ENCODE results near the gene DLX5. TPM values are rescaled to one million over a fixed set of nuclear protein-coding genes. Genes with fewer than 3 reads are reported as not detected.

DLX5 gene
- total and polyA plus RNA-seq, 9 of the 15 experiments (the other 6 are each of a cell fraction or from before 2014, with no cell fraction given): not detected

DNA sequence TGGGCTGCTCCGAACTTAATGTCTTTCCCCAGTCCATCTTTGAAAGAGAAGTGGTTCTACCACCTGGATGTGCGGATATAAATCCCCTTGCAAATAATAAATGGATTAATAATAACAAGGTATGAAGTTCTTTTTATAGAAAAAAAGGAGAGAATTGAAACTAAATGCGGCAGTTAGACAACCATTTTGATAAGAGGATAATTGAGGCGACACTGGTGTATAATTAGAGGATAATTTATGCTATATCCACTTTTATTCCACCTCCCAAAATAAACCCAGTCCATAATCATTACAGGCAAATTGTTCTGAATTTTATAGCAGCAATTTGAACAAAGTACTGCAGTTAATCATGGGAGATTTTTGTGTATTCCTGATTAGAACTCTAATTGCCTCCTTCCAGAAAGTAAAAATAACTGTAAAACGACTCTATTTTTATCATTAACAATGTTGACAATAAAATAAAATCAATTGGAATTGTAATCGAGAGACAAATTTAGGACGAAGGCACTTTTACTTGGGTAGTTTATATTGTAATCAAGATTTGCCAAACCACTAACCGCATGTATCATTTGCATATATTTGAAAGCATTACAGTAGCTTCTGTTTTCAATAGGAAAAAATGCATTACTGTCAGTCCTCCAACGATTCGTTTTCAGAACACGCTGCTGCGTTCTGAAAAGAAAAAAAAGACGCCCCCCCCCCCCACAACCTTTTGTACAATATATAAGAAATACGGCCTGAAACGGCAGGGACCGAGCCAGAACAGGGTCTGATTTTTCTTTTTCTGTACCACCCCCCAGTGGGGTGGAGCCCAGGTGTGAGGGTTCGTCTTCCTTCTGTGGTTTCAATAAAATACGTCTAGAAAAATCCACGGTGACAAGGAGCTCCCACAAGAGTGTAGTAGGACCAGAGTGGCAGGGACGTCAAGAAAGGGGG, 20.1 kb downstream of the DLX5 start:
- TF ChIP-seq, protein P1, sequence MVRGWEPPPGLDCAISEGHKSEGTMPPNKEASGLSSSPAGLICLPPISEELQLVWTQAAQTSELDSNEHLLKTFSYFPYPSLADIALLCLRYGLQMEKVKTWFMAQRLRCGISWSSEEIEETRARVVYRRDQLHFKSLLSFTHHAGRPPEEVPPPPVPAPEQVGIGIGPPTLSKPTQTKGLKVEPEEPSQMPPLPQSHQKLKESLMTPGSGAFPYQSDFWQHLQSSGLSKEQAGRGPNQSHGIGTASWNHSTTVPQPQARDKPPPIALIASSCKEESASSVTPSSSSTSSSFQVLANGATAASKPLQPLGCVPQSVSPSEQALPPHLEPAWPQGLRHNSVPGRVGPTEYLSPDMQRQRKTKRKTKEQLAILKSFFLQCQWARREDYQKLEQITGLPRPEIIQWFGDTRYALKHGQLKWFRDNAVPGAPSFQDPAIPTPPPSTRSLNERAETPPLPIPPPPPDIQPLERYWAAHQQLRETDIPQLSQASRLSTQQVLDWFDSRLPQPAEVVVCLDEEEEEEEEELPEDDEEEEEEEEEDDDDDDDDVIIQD (CRISPR knock-in tag; IDR thresholded peaks at IDR 0.05): no peak
- TF ChIP-seq PHF20 (IDR thresholded peaks at IDR 0.05; ENCODE audit: partially characterized antibody) (no peak), MAFK (IDR thresholded peaks at IDR 0.05; ENCODE audit: low read length) (no peak), STAT5B (CRISPR knock-in tag; IDR thresholded peaks at IDR 0.05) (no peak), GATA2 (CRISPR knock-in tag; IDR thresholded peaks at IDR 0.05) (no peak), ZNF384 (IDR thresholded peaks at IDR 0.05; ENCODE audit: low read depth, low read length) (no peak), EWSR1 (IDR thresholded peaks at IDR 0.05; ENCODE audit: borderline replicate concordance, low read depth, partially characterized antibody) (no peak), MAFF (IDR thresholded peaks at IDR 0.05; ENCODE audit: low read length) (no peak), TCF3 (CRISPR knock-in tag; IDR thresholded peaks at IDR 0.05) (no peak), HDAC6 (IDR thresholded peaks at IDR 0.05; ENCODE audit: low read depth, low read length) (no peak), NELFE (IDR thresholded peaks at IDR 0.05; ENCODE audit: insufficient read depth, insufficient read length) (no peak), PHF21A (IDR thresholded peaks at IDR 0.05; ENCODE audit: borderline replicate concordance, low read depth) (no peak), ZNF444 (CRISPR knock-in tag; IDR thresholded peaks at IDR 0.05) (no peak), TAF9B (IDR thresholded peaks at IDR 0.05; ENCODE audit: partially characterized antibody) (no peak), NFE2 (IDR thresholded peaks at IDR 0.05; ENCODE audit: low read depth) (no peak)
- intact Hi-C loops (cut with micrococcal nuclease) (no loop called here), in situ Hi-C loops (cut with MboI) (no loop called here)
- Histone ChIP-seq H3K36me3 (ENCODE audit: control insufficient read depth, insufficient read depth, low read length) (no peaks in the 10 kb centered on the region), H3K4me3 (no peak overlapping the region), H3K27me3 (ENCODE audit: control insufficient read depth in 2 of 2, insufficient read depth in 2 of 2, low read length in 2 of 2) (peaks cover 62 to 67% of the 10 kb centered on the region in 2 experiments), H3K4me2 (ENCODE audit: insufficient read depth, low read length) (no peak overlapping the region), H4K20me1 (replicated peaks; ENCODE audit: control insufficient read depth, insufficient read depth, low read length) (no peaks in the 10 kb centered on the region), H3K9me3 (replicated peaks; ENCODE audit: control insufficient read depth, insufficient read depth, low read depth, low read length) (no peaks in the 10 kb centered on the region), H3K9me1 (ENCODE audit: control insufficient read depth, insufficient read depth, low read length) (no peaks in the 10 kb centered on the region), H3K9ac (ENCODE audit: insufficient read depth in 1 of 2, low read depth in 2 of 2, low read length in 2 of 2) (no peak overlapping the region), H3K27ac (ENCODE audit: extremely low read depth, low read depth, low read length) (no peak overlapping the region), H2AFZ (ENCODE audit: low read depth, low read length) (no peak overlapping the region), H3K79me2 (ENCODE audit: control insufficient read depth, insufficient read depth, low read length) (no peaks in the 10 kb centered on the region), H3K4me1 (replicated peaks in 1 of 2; ENCODE audit: control insufficient read depth in 2 of 2, insufficient read depth in 2 of 2, low read length in 2 of 2) (peaks cover 0 to 10% of the 10 kb centered on the region in 2 experiments; a peak in 1 of 5 replicates)
- no peak for ATAC-seq
- BruUV-seq (replicated peaks): no TSS peak
- CTCF ChIA-PET (ENCODE audit: low intra/inter-chr PET ratio): no interaction called here
- no peak for DNase-seq (ENCODE audit: extremely low read depth in 1 of 4, low spot score in 3 of 4)
- WGBS (ENCODE audit: insufficient coverage, low coverage, missing lambda C conversion rate): 5% methylated on average over 20 of the region's 20 CpGs
- no peak for FAIRE-seq
- POLR2A ChIA-PET: interaction anchor here (0.7 kb wide), 1 partner anchor 9 kb away, joined by 4 read pairs; no protein-coding TSS in a partner anchor

Data from K562 (cell line).